Measurements from ENCODE around the gene RBM18.

GRCh38 chr9:122197426-122197825, 67.2 kb downstream of the RBM18 start:
- TF ChIP-seq CTCF (IDR thresholded peaks at IDR 0.05; ENCODE audit: insufficient read depth, low read length, poor library complexity, severe bottlenecking) (no peak), EZH2phosphoT487 (conservative IDR thresholded peaks at IDR 0.05; ENCODE audit: low read length) (no peak)

All from SU-DHL-6 (cell line).